ENCODE results near the gene ASB13. TPM values are rescaled to one million over a fixed set of nuclear protein-coding genes. Genes with fewer than 3 reads are reported as not detected.

ASB13 gene
- polyA plus RNA-seq, 3 donors, result 13.3 to 44.1 (median 37.8) TPM

- H3K27ac ChIP-seq (ENCODE audit: low read depth in 1 of 2, low read length in 2 of 2), result no peak overlapping the region
- H3K9me3 ChIP-seq (replicated peaks in 1 of 2; ENCODE audit: control insufficient read depth in 1 of 2, insufficient read depth in 1 of 2, low read length in 2 of 2), result no peaks in the 10 kb centered on the region
- H3K27me3 ChIP-seq (ENCODE audit: control insufficient read depth in 2 of 2, insufficient read depth in 2 of 2, low read length in 2 of 2), result no peaks in the 10 kb centered on the region
- TF ChIP-seq, protein P1, sequence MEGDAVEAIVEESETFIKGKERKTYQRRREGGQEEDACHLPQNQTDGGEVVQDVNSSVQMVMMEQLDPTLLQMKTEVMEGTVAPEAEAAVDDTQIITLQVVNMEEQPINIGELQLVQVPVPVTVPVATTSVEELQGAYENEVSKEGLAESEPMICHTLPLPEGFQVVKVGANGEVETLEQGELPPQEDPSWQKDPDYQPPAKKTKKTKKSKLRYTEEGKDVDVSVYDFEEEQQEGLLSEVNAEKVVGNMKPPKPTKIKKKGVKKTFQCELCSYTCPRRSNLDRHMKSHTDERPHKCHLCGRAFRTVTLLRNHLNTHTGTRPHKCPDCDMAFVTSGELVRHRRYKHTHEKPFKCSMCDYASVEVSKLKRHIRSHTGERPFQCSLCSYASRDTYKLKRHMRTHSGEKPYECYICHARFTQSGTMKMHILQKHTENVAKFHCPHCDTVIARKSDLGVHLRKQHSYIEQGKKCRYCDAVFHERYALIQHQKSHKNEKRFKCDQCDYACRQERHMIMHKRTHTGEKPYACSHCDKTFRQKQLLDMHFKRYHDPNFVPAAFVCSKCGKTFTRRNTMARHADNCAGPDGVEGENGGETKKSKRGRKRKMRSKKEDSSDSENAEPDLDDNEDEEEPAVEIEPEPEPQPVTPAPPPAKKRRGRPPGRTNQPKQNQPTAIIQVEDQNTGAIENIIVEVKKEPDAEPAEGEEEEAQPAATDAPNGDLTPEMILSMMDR (IDR thresholded peaks at IDR 0.05), result no peak
- H3K36me3 ChIP-seq (replicated peaks in 1 of 2; ENCODE audit: control insufficient read depth in 1 of 2, insufficient read depth in 2 of 2, low read length in 2 of 2), result no peaks in the 10 kb centered on the region
- H3K4me2 ChIP-seq (replicated peaks; ENCODE audit: extremely low read depth, low read length, poor library complexity, severe bottlenecking), result no peak overlapping the region
- H3K36me3 Mint-ChIP-seq, result no peaks in the 10 kb centered on the region
- no peak overlapping the region for H2AFZ ChIP-seq (ENCODE audit: insufficient read depth, low read depth, low read length, poor library complexity, severe bottlenecking)
- no peak overlapping the region for H3K27ac Mint-ChIP-seq
- H3K9ac ChIP-seq (ENCODE audit: insufficient read depth, low read length, poor library complexity, severe bottlenecking), result no peak overlapping the region
- H4K20me1 ChIP-seq (ENCODE audit: insufficient read depth, low read length), result no peaks in the 10 kb centered on the region
- H3K27me3 Mint-ChIP-seq (ENCODE audit: low read depth in 3 of 3), result peaks cover 5 to 9% (median 7%) of the 10 kb centered on the region in 3 donors
- no peak overlapping the region for H3K4me3 Mint-ChIP-seq
- H3K9me3 Mint-ChIP-seq, result peaks cover 0 to 2% (median 0%) of the 10 kb centered on the region in 7 donors
- WGBS (ENCODE audit: insufficient coverage), result 97% methylated on average over 7 of the region's 13 CpGs
- no peak for DNase-seq
- intact Hi-C loops (cut with micrococcal nuclease), result no loop called here
- H3K4me1 ChIP-seq (ENCODE audit: control insufficient read depth in 1 of 2, insufficient read depth in 2 of 2, low read length in 2 of 2), result no peaks in the 10 kb centered on the region
- no peaks in the 10 kb centered on the region for H3K4me1 Mint-ChIP-seq
- no peak overlapping the region for H3K4me3 ChIP-seq (replicated peaks in 1 of 3; ENCODE audit: low read depth in 2 of 3, low read length in 3 of 3)
- H3K79me2 ChIP-seq (ENCODE audit: insufficient read depth, low read length), result no peaks in the 10 kb centered on the region
These were observed 52.8 kb downstream of the ASB13 start for GRCh38 chr10:5613481-5614154.

DNA sequence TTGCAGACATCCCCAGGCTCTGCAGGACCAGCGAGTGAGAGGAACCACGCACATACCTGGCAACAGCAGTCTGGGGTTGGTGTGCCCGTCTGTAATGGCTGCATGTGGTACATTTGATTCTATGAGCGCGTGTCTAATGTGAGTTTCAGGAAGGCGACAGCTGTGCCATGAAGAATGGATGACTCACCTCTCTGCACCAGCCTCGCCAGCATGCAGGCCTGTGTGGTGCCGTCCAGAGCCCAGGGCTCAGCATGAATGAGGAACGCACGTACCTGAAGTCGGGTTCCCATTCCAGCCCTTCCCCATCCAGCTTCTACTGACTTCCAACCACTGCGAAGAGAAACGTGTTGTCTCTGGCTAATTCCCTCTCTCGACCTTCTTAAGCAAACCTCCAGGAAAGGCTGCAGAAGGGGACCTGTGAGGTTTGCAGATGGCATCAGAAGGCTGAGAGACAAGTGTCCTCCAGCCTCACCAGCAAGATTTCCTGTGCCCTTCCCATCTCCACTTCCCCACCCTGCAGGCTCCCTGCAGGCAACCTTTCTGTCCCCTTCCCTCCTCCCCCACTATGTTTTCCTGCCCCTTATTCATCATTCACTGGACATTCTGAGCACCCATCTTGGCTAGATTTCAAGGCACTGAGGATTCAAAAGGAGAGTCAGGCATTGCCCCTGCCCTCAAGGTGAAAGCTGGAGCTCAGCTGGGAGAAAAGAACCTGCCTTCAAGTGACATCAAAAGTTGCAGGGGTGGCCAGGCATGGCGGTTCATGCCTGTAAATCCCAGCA, 54.3 kb downstream of the ASB13 start:
- Histone ChIP-seq H4K20me1 (ENCODE audit: insufficient read depth, low read length) (no peaks in the 10 kb centered on the region), H3K79me2 (ENCODE audit: insufficient read depth, low read length) (no peaks in the 10 kb centered on the region), H3K4me2 (replicated peaks; ENCODE audit: extremely low read depth, low read length, poor library complexity, severe bottlenecking) (no peak overlapping the region), H3K4me1 (ENCODE audit: control insufficient read depth in 1 of 2, insufficient read depth in 2 of 2, low read length in 2 of 2) (no peaks in the 10 kb centered on the region), H3K36me3 (replicated peaks in 1 of 2; ENCODE audit: control insufficient read depth in 1 of 2, insufficient read depth in 2 of 2, low read length in 2 of 2) (no peaks in the 10 kb centered on the region), H3K27me3 (ENCODE audit: control insufficient read depth in 2 of 2, insufficient read depth in 2 of 2, low read length in 2 of 2) (no peaks in the 10 kb centered on the region), H3K4me3 (replicated peaks in 1 of 3; ENCODE audit: low read depth in 2 of 3, low read length in 3 of 3) (no peak overlapping the region), H3K9ac (ENCODE audit: insufficient read depth, low read length, poor library complexity, severe bottlenecking) (no peak overlapping the region), H2AFZ (ENCODE audit: insufficient read depth, low read depth, low read length, poor library complexity, severe bottlenecking) (no peak overlapping the region), H3K9me3 (replicated peaks in 1 of 2; ENCODE audit: control insufficient read depth in 1 of 2, insufficient read depth in 1 of 2, low read length in 2 of 2) (no peaks in the 10 kb centered on the region), H3K27ac (ENCODE audit: low read depth in 1 of 2, low read length in 2 of 2) (no peak overlapping the region)
- TF ChIP-seq, protein P1 (IDR thresholded peaks at IDR 0.05), result no peak
- no peaks in the 10 kb centered on the region for H3K9me3 Mint-ChIP-seq
- intact Hi-C loops (cut with micrococcal nuclease), result no loop called here
- DNase-seq, result no peak
- H3K27ac Mint-ChIP-seq, result no peak overlapping the region
- H3K27me3 Mint-ChIP-seq (ENCODE audit: low read depth in 3 of 3), result peaks cover 5 to 12% (median 9%) of the 10 kb centered on the region in 3 donors
- no peak overlapping the region for H3K4me3 Mint-ChIP-seq
- WGBS (ENCODE audit: insufficient coverage), result 85% methylated on average over 13 of the region's 15 CpGs
- no peaks in the 10 kb centered on the region for H3K4me1 Mint-ChIP-seq
- no peaks in the 10 kb centered on the region for H3K36me3 Mint-ChIP-seq

Measured in CD14-positive monocyte (primary cell).